Mucosa of descending colon (tissue), 3 donors: Measurements from ENCODE around the gene CAB39. TPM values are rescaled to one million over a fixed set of nuclear protein-coding genes. Genes with fewer than 3 reads are reported as not detected.

Experiments used
- ATAC-seq: fragments of 200-7000 bp; cut with Tn5 transposase; one replicate; pipeline ENCODE4 v1.9.1; 2020; ENCODE audit warnings: mild to moderate bottlenecking, moderate library complexity
- DNase-seq, 3 donors: peaks; one replicate each; pipeline ENCODE4 v3.0.0-alpha.2; 2020
- H3K36me3 ChIP-seq: fragments of 200-600 bp; one replicate; pipeline ENCODE4 v1.8.0; 2021; ENCODE audit warnings: low read depth, mild to moderate bottlenecking
- H3K4me1 ChIP-seq: fragments of 200-600 bp; one replicate; pipeline ENCODE4 v1.8.0; 2021; ENCODE audit warnings: low read depth, mild to moderate bottlenecking
- H3K4me3 ChIP-seq: fragments of 200-600 bp; one replicate; pipeline ENCODE4 v1.8.0; 2021; ENCODE audit warnings: mild to moderate bottlenecking
- H3K9me3 ChIP-seq: fragments of 200-600 bp; one replicate; pipeline ENCODE4 v1.8.0; 2021; ENCODE audit warnings: mild to moderate bottlenecking
- CTCF ChIP-seq: fragments of 200-600 bp; IDR thresholded peaks from one replicate; pipeline ENCODE4 v1.8.0; 2022; ENCODE audit warnings: antibody characterized with exemption, mild to moderate bottlenecking
- intact Hi-C, 2 donors: fragments of 100-400 bp; cut with DNase I in 1 of 2; cut with micrococcal nuclease in 1 of 2; formaldehyde crosslinking; loops; one replicate each; pipeline versions ENCODE4 v1.11.0 to v1.11.1; 2022; cut with DNase I, micrococcal nuclease
- total RNA-seq, 3 donors: library from RNA; stranded (reverse); fragmentation: NEBNext Ultra II Directional in 2 of 3; extraction: Animal tissue kit (Norgen Biotek cat#: 25700) in 2 of 3; gene quantifications; one replicate each; pipeline versions ENCODE4 v1.2.1 to v1.2.4, GENCODE V29; 2021 to 2023
- donor health status: DM: no; HTN: no; CAD: no; lungs with moderate emphysema.
- donor health status: DM: no; HTN: no; CAD: no.
- donor health status: DM: no; HTN: yes; CAD: no.

CAB39 gene
- total RNA-seq, 3 donors from 2014 or later: 112 to 155 (median 115) TPM

GRCh38 chr2:230812033-230812432 is 99.4 kb downstream of the CAB39 start:
- no peak overlapping the region for H3K4me3 ChIP-seq
- no peaks in the 10 kb centered on the region for H3K9me3 ChIP-seq
- H3K4me1 ChIP-seq: no peaks in the 10 kb centered on the region
- intact Hi-C loops: no loop called here
- H3K36me3 ChIP-seq: peaks cover 6% of the 10 kb centered on the region
- ATAC-seq: no peak
- no peak for TF ChIP-seq CTCF
- DNase-seq: no peak

GRCh38 chr2:230814616-230815015 is 102.0 kb downstream of the CAB39 start:
- DNase-seq (no peak), ATAC-seq (no peak)
- Histone ChIP-seq H3K36me3 (peaks cover 12% of the 10 kb centered on the region), H3K4me1 (no peaks in the 10 kb centered on the region), H3K4me3 (no peak overlapping the region), H3K9me3 (no peaks in the 10 kb centered on the region)
- no peak for TF ChIP-seq CTCF
- intact Hi-C loops: no loop called here

GRCh38 chr2:230815088-230815487 is 102.4 kb downstream of the CAB39 start:
- no peak for TF ChIP-seq CTCF
- no peaks in the 10 kb centered on the region for H3K9me3 ChIP-seq
- H3K4me3 ChIP-seq: no peak overlapping the region
- H3K36me3 ChIP-seq: peaks cover 12% of the 10 kb centered on the region
- ATAC-seq (no peak), DNase-seq (no peak)
- intact Hi-C loops: no loop called here
- H3K4me1 ChIP-seq: no peaks in the 10 kb centered on the region

GRCh38 chr2:230816735-230817134 is 104.1 kb downstream of the CAB39 start:
- intact Hi-C loops: no loop called here

GRCh38 chr2:230819433-230819832 is 106.8 kb downstream of the CAB39 start:
- no peaks in the 10 kb centered on the region for H3K9me3 ChIP-seq
- ATAC-seq (no peak), DNase-seq (no peak)
- TF ChIP-seq CTCF: no peak
- intact Hi-C loops: no loop called here
- H3K4me3 ChIP-seq: no peak overlapping the region
- peaks cover 2% of the 10 kb centered on the region for H3K4me1 ChIP-seq
- peaks cover 7% of the 10 kb centered on the region for H3K36me3 ChIP-seq

More at GRCh38 chr2:230816735-230817134, 104.1 kb downstream of the CAB39 start:
- H3K9me3 ChIP-seq: no peaks in the 10 kb centered on the region
- no peak for TF ChIP-seq CTCF
- DNase-seq (no peak), ATAC-seq (no peak)
- H3K4me1 ChIP-seq: no peaks in the 10 kb centered on the region
- H3K36me3 ChIP-seq: peaks cover 7% of the 10 kb centered on the region
- H3K4me3 ChIP-seq: no peak overlapping the region
